Loucy (cell line): ENCODE measurements around the gene ZNF407.

ENCODE experiments used
- EZH2phosphoT487 ChIP-seq: fragments of 200-600 bp; IDR thresholded peaks from 2 replicates; pipeline ENCODE4 v1.6.1; 2018; ENCODE audit warnings: antibody characterized with exemption, mild to moderate bottlenecking, moderate library complexity, borderline replicate concordance
- TF ChIP-seq, protein P1 (sequence below): fragments of 200-600 bp; sonication (generic); conservative IDR thresholded peaks from 2 replicates; pipeline ENCODE4 v1.5.1; 2014; ENCODE audit warnings: mild to moderate bottlenecking, antibody characterized with exemption, low read length

DNA sequence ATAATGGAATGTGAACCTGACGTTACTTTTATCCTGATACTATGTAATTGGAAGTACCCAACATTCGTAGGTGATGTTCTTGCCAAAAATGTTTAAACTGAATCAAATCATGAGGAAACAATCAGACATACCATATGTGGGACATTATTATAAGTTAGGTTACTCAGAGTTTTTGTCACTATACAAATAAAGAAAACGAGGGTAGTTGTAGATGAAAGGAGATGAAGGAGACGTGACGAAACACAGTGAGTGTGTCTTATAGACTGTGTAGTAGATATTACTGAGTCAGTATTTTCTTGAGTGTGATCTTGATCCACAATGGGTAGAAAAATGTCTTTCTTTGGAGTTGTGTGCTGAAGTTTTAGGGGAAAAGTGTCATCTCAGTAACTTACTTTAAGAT lies 176.8 kb downstream of the ZNF407 start:
- TF ChIP-seq, protein P1, sequence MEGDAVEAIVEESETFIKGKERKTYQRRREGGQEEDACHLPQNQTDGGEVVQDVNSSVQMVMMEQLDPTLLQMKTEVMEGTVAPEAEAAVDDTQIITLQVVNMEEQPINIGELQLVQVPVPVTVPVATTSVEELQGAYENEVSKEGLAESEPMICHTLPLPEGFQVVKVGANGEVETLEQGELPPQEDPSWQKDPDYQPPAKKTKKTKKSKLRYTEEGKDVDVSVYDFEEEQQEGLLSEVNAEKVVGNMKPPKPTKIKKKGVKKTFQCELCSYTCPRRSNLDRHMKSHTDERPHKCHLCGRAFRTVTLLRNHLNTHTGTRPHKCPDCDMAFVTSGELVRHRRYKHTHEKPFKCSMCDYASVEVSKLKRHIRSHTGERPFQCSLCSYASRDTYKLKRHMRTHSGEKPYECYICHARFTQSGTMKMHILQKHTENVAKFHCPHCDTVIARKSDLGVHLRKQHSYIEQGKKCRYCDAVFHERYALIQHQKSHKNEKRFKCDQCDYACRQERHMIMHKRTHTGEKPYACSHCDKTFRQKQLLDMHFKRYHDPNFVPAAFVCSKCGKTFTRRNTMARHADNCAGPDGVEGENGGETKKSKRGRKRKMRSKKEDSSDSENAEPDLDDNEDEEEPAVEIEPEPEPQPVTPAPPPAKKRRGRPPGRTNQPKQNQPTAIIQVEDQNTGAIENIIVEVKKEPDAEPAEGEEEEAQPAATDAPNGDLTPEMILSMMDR: no peak
- no peak for TF ChIP-seq EZH2phosphoT487
